RPMI8226 (cell line): ENCODE data around the gene OTOG.

Source experiments
- DNase-seq: peaks from one replicate; pipeline ENCODE4 v3.0.0-alpha.2; 2015

OTOG gene

DNA sequence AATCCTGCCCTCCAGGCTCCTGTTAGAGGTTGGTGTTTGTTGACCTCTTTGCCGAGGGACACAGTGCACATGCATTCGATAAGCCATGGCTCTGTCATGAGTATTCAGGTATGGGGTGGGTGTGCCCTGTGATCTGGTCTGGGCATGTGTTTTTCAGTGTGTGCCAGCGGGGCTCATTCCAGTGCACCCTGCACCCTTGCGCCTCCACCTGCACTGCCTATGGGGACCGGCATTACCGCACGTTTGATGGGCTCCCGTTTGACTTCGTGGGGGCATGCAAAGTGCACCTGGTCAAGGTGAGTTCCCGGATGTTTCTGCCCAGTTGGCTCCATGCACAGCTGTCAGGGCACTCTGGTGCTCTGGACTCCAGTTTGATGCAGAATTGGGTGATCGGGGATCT, 44.2 kb downstream of the OTOG start:
- DNase-seq = no peak

DNA sequence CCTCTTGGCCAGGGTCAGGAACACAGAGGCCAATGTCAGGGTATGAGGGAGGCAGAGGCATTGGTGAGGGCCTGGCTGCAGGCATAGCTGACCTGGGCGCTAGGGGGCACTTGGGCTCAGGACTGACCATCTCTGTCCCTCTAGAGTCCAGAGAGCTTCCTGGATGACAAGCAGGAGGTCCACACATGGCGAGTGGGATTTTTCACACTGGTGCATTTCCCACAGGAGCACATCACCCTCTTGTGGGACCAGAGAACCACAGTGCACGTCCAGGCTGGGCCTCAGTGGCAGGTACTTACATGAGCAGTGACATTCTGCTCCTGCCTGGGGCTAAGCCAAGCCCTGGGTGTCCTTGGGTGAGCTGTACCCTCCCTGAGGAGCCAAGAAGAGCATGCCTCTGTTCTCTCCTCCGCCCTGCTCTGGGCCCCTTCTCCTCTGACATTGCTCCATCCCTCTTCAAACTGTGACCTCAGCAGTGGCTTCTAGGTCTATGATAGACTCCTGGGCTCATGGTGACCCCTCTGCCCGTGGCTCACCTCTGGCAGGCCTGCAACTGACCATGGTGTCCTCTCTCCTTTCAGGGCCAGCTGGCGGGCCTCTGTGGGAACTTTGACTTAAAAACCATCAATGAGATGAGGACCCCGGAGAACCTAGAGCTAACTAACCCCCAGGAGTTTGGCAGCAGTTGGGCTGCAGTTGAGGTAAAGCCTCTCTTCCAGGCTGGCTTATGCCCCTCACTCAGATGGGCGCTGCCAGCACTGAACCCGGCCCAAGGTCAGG, 46.6 kb downstream of the OTOG start:
- DNase-seq = no peak

DNA sequence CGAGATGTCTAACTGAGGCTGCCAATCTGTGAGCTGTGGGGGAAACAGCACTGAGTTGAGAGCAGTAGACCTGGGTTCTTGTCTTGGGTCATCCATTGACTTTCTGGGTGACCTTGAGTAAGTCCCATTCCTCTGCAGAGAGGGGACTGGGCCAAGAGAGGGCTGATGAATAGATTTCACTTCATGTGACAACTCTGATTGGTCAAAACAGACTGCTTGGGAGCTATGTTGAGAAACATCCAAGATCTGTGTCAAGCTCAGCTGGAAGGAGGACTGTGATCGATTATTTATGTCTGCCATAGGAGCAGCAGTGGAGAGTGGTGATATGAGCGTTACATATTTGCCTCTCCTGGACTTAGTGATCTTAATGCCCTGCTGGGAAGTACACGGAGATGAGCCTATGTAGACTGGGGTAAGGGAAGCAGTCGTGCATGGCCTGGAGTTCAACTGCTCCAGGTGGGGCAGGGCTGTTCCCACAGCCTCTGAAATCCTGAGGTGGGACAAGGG, 47.7 kb downstream of the OTOG start:
- no peak for DNase-seq

DNA sequence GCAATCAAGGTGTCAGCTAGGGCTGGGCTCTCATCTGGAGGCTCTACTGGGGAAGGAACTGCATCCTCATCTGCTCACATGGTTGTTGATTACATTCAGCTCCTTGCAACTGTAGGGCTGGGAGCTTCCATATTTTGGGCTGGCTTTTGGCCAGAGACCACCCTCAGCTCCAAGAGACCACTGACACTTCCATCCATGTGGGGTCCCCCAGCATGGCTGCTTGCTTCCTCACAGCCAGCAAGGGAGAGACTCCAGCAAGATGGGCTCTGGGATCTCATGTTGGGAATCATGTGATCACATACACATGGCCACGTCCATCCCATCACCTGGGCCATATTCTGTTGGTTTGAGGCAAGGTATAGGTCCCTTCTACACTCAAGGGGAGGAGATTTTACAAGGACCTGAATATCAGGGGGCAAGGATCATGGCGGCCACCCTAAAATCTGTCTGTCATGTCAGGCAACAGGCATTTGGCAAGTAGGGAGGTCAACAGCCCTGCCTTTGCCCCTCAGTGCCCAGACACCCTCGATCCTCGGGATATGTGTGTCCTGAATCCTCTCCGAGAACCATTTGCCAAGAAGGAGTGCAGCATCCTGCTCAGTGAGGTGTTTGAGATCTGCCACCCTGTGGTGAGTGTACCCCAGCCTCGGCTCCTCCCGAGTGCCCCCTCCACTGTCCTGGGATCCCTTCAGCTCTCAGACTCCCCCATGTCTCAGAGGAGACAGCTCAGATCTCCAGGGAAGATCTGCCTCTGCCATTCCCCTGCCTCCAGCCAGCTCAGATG, 48.7 kb downstream of the OTOG start:
- DNase-seq = no peak

DNA sequence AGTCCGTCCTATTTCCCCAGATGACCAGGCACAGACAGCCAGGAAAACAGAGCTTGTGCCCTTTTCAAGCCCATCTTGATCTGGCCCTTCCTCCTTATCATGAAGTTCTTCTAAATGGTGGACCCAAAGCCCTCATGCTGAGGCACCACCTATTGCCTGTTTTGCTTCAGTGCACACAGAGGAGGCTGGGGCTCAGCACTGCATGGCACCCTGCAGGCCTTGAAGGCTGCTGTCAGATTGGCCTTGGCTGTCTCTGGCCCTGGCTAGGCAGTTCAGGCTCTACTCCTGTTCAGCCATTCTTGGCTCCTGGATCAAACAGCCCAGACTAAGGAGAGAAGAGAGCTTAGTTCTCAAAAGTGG, 49.2 kb downstream of the OTOG start:
- no peak for DNase-seq

DNA sequence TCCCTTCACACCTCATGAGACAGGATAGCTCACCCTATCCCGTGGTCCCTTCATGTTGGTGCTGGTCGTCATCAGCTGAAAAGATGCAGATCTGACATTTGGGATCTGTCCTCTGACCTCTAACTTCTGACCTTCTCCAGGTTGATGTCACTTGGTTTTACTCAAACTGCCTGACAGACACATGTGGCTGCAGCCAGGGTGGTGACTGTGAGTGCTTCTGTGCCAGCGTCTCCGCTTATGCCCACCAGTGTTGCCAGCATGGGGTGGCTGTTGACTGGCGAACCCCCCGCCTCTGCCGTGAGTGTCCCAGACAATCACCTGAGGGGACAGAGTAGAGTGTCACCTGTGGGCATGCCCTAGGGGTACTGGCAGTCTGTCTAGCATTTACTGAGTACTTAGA, 49.7 kb downstream of the OTOG start:
- DNase-seq = no peak

DNA sequence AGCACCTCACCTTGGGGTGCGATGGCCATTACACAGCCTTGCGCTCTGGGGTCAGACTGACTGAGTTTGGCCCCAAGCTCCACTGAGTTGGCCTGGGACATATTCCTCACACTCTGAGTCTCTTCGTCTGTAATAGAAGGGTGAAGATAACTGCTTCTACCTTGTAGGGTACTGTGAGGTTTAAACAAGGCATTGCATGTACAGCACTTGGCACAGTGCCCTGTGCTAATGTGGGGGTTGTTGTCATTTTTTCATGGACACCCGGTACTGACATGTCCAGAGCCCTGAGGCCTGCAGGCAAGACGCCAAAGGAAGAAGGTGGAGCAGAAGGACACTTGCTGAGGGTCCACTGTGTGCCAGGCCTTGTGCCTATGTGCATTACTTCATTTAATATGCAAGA, 50.7 kb downstream of the OTOG start:
- DNase-seq = no peak

DNA sequence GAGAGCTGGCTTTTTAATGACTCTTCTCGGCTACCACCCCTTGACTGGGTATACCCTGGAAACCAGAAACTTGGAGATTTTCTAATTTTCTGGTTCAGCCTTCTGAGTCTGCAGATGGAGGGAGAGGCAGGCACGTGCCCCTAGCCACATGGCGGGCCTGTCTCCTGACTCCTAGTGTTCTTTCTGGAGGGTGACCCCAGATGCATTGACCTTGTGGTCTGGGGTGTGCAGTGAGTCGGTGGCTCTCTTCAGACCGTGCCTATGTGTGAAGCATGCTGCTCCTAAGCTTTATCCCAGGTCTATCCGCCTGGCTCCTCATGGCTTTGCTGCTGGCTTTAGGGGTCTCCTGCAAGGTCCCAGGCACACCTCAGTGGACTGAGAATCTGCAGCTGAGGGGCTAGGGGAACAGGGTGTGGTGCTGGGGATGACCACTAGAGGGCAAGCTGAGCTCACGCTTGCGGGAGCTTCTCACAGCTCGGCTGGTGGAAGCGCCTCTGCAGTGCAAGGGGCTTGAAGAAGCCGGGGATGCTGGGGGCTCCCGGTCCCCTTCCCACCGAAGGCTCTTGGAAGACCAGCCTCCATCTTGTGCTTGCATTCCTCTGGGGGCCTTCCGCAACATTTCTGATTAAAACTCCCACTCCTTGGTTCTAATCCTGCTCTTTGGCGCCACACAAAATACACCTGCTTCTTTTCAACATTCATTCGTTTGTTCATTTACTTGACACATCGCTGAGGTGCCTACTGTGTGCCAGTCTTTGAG, 51.8 kb downstream of the OTOG start:
- DNase-seq = peak; percentile 70

DNA sequence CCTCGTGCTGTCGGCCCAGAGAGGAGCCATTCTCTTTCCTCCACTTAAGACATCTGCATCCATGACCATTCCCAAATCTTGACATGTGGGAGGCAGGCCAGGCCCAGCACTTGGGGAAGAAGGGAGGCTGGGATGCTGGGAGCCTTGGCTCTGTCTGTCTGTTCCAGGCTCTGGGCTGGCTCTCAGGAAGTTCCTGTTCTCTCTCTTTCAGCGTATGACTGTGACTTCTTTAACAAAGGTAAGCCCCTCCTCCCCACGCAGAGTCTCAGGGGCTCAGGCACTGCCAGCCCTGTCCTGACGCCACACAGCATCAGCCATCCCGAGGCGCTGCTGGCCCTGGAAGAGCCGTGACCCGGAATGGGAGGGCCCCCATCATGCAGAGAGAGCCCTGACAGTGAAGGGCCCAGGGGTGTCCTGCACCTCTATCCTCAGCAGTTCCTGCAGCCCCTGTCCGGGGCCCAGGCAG, 52.4 kb downstream of the OTOG start:
- DNase-seq = no peak

DNA sequence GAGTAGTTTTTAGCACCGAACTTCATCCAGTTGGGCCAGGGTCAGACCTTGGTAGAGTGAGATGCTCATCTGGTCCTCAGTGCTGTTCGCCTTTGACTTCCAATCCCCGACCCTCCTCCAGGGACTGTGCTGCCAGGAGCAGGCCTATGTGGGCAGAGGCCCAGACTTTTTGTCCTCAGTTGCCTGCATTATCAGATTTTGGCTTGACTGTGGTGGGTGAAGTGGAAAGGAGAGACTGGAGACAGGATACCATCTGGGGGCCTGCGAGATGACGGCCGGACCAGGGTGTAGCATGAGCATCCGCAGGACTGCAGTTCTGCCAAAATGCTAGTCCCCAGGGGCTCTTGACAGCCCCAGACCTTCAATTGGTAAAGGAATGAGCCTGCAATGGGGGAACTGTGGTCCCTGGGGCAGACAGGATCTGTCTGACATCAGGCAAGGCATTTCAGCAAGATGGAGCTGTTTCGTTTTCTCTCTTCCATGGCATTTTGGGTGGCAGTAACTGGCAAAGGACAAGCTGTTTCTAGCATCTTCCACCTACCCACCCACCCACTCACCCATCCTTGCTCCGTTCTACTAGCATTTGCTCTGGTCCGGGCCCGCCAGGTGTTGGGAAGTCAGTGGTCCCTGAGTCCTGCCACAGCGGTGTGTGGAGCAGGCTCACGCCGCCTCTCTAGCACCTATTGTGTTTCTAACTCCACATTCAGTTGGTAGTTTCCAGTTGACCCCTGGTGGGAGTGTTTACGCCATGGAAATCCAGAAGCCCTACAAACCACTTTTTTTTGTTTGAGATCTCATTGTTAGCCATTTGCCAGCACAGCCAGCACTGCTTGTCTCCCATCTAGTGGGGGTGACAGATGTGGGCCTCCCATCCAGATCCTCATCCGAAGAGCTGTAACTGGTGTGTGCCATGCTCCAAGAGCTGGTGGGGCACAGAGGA, 53.5 kb downstream of the OTOG start:
- no peak for DNase-seq

DNA sequence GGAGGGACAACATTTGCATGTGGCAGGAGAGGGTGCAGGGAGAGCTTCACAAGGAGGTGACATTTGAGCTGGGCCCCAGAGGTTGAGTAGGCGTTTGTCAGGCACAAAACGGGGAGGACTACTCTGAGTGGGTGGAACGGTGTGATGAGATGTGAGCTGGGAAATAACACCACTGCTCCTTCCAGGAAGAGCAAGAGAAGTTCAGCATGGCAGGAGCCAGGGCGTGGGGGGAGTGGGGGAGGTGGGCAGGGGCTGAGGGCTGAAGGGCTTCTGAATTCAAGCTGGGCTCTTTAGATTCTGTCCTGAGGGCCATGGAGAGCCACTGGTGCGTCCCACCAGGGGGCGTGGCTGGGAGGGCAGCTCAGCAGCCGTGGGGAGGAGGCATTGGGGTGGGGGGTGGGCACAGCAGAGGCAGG, 54.2 kb downstream of the OTOG start:
- DNase-seq = no peak

DNA sequence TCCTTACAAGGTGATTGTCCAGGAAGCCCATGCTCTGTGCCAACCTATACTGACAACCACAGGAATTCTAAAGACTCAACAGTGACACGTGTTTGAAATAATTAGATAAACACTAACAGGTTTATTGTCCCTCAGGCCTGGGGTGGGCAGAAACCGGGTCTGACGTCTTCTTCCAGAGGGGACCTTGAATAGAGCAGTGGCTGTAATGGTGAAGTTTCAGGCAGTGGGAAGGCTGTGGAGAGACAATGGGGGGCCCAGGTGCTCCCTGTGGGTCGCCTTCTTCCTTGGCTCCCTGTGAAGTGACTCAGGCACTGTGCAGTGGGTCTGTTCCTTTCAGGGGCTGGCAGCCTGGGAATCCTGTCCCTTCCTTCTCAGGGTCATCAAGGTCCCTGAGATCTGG, 54.6 kb downstream of the OTOG start:
- no peak for DNase-seq

DNA sequence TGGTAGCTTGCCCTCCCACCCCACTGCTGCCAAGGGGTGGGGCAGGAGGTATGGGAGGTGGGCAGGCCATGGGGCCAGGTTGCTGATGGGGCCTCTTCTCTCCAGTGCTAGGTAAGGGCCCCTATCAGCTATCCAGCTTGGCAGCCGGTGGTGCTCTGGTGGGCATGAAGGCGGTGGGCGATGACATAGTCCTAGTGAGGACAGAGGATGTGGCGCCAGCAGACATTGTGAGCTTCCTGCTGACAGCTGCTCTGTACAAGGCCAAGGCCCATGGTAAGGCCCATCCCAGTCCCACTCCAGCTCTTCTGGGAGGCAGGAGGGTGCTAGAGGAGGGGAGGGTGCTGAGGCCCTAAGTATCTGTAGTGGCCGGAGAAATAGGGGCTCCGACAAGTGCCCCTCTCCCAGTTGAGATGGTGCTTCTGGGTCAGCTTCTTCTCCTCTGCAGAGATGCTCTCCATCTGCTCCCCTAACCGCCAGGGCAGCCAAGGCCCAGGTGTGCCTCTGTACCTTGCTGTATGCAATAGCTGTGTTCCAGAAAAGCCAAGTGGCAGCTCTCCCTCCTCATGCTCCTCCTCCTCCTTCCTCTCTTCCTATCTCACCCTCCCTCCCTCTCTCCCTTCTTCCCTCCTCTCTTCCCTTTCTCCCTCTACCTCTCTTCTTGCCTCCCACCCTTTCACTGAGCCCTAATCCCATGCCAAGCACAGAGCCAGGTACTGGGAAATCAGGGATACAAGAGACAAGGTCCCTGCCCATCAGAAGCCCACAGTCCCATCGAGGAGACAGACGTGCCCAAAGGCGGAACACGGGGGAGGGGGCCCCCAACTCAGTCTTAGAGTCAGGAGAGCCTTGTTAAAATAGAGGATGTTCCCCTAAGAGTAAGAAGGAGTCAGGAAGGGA, 55.3 kb downstream of the OTOG start:
- DNase-seq = no peak

DNA sequence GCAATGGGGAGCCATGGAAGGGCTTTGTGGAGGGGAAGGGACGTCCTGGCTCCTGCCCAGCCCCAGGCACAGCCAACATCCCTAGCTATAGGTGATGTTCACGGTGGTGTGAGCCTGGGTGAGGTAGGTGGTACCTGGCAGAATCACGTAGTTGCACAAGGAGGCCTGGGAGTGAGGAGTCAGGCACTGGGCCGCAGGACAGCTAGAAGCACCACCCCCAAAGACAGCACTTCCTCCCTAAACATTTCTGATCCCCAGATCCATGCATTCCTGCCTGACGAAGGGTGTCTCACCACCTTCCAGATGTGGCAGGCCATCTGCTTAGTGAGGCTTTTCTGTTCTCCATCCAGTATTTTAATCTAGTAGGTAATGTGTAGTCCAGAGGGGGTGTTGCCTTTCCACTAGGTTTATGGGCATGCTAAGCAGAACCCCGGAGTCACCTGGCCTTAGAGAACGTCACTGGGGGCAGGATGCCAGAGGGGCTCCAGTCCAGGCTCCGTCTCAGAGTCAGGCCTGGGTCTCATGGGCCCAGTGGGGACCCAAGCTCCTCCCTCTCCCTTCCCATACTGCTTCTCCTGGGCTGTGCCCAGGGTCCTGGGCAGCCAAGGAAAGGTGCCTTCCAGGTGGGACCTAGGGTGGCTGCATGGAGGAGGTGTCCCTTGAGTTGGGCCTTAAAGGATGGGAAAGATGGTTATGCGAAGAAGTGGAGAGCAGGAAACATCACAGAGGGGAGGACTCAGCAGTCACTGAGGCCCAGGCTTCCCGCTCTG, 56.2 kb downstream of the OTOG start:
- DNase-seq = no peak

DNA sequence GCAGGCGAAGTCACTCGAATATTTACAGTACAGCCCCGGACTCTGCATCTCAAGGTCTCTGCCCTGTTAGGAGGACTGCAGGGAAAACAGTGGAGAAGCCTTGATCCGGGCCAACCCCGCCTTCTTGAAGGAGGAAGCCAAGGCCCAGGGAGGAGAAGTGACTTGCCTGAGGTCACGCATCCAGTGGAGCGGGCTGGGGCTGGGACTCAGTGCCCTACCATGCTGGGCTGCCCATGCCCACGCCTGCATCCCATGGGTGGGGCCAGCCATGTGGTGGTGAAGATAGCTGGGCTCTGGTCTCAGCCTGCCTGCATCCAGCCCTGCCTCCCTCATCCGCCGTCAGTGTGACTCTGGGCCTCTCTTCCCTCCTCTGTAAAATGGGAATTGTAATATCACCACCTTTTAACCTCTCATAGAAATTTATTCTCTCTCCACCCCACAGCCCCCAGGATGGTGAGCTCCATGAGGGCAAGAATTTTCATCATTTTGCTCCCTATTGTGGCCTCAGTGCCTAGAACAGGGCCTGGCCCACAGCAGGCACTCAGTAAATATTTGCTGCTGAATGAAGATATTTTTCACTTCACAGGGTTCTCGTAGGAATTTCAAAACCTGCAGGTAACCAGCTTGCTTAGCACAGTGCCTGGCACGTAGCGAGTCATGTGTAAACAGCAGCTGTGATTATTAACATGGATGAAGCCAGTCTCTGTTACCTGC, 57.3 kb downstream of the OTOG start:
- DNase-seq = no peak

DNA sequence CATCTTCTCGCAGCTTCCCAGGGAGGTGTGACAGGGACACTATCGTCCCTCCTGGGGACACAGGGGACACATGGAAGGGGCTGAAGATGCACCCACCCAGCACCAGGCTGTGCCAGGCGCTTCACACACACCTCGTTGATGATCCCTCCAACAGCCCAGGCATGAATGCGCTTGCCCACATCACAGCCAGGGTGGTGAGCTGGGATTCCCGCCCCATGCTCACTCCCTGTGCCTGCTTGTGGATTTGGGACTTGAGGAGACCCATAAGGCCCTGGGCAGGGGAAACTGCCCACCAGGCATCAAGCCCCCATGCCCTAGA, 57.8 kb downstream of the OTOG start:
- no peak for DNase-seq

DNA sequence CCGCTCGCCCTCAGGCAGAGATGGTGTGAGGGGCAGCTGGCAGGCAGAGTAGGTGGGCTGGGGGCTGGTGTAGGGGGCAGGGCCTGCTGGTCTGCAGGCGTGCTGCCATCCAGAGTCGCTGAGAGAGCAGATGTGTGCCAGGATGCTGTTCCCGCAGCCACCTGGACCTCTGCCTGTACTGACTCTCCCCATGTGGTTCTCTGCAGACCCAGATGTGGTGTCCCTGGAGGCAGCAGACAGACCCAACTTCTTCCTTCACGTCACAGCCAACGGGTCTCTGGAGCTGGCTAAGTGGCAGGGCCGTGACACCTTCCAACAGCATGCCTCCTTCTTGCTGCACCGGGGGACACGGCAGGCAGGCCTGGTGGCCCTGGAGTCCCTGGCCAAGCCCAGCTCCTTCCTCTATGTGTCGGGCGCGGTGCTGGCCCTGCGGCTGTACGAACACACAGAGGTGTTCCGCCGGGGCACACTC, 58.6 kb downstream of the OTOG start:
- DNase-seq = no peak

DNA sequence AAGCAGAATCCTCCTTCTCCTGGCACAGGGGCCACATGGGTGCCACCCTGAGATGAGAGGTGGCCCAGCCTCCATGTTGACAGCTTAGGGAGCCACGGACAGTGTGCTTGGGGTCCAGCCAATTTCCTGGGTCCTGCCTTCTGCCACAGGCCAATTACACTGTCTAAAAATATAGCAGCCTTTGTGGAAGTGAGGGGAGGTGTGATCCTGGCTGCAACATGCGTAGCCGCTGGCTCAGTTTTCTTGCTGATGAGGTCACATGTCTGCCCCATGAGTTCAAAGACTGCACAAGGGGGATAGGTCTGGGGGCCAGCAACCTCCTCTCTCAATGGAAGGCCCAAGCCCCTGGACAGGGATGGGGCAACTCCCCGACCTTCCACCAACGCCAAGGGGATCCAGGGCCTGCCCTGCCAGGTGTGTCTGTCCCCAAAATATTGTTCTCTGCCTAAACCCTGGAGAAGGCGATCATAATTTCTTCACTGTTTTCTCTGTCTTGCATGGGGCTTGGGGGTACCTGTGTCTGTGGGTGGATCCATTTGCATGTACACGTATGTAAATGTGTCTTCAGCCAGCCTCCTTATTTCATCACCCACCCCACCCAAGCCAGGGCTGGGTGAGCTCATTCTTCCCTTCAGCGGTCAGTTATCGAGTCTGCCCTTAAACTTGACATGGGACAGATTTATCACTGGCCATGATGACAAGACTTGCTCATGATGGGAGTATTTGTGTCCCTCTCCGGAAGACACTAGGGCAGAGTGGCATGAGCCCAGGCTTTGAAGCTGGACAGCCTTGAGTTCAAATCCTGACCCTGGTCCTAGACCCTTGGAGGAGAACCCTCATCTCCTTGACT, 59.4 kb downstream of the OTOG start:
- no peak for DNase-seq

DNA sequence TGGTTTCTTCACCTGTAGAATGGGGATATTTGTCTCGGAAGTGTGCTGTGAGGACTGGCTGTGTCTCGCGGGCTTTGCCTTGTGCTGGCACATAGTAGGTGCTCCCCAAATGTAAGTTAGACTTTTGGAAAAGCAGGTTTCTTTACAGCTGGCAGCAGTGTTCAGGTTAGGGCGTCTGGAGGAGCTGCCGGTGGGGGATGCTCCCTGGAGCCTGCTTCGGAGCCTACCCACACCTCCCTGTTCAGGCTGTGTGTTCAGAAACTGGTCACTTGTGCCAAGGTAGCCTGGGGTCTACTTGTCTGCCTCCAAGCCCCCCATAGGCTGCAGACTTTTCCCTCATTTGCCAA, 60.0 kb downstream of the OTOG start:
- no peak for DNase-seq
